ENCODE measurements around the gene TBX6. TPM values are rescaled to one million over a fixed set of nuclear protein-coding genes. Genes with fewer than 3 reads are reported as not detected.
A peak's percentile ranks its signal among the peaks of the same experiment; 100 is the strongest.

TBX6 gene
- polyA plus RNA-seq, 1 donor from 2014 or later = not detected

GRCh38 chr16:30096105-30096861 is 4.6 kb upstream of the TBX6 start, which contains the start of gene YPEL3:
Gene YPEL3 (minus strand): TSS chr16:30096213. CDS start chr16:30095482, 731 bp downstream.
- peak within 1 kb of the TSS; percentile 67 for H2AFZ ChIP-seq (ENCODE audit: low read depth, low read length)
- peak within 1 kb of the TSS; percentile 100 for H3K27ac ChIP-seq (ENCODE audit: low read length)
- TF ChIP-seq CTCF (IDR thresholded peaks at IDR 0.05; ENCODE audit: poor library complexity, severe bottlenecking) (no peak), SMC3 (conservative IDR thresholded peaks at IDR 0.05; ENCODE audit: poor library complexity) (no peak), MXI1 (conservative IDR thresholded peaks at IDR 0.05; ENCODE audit: poor library complexity, severe bottlenecking) (peak; percentile 60), EZH2 (IDR thresholded peaks at IDR 0.05; ENCODE audit: borderline replicate concordance, insufficient read depth, low read length, poor library complexity, severe bottlenecking) (no peak), POLR2AphosphoS5 (IDR thresholded peaks at IDR 0.05) (peak; percentile 71), EP300 (conservative IDR thresholded peaks at IDR 0.05; ENCODE audit: poor library complexity, severe bottlenecking) (peak; percentile 13), REST (IDR thresholded peaks at IDR 0.05; ENCODE audit: borderline replicate concordance) (peak; percentile 91), RAD21 (conservative IDR thresholded peaks at IDR 0.05) (peak; percentile 27), TAF1 (IDR thresholded peaks at IDR 0.05; ENCODE audit: low read depth) (peak; percentile 39)

GRCh38 chr16:30095166-30096078 is 3.7 kb upstream of the TBX6 start:
- Histone ChIP-seq H3K9me3 (ENCODE audit: low read length) (no peaks in the 10 kb centered on the region), H3K4me2 (ENCODE audit: low read length) (peak overlapping the region; percentile 30), H3K27ac (ENCODE audit: low read length) (peak overlapping the region; percentile 53), H3K36me3 (ENCODE audit: insufficient read depth, low read length) (peaks cover 3% of the 10 kb centered on the region), H3F3A (ENCODE audit: insufficient read depth, low read length, poor library complexity, severe bottlenecking) (peaks cover 3% of the 10 kb centered on the region), H3K27me3 (ENCODE audit: insufficient read depth, low read depth, low read length) (no peaks in the 10 kb centered on the region), H3K9ac (ENCODE audit: low read length) (peak overlapping the region; percentile 96), H3K9me2 (ENCODE audit: insufficient read depth, low read length) (no peaks in the 10 kb centered on the region), H3K79me2 (replicated peaks; ENCODE audit: insufficient read depth, low read length) (peaks cover 35% of the 10 kb centered on the region), H3K4me3 (ENCODE audit: low read length) (peak overlapping the region; percentile 64), H4K20me1 (ENCODE audit: insufficient read depth) (no peaks in the 10 kb centered on the region), H2AFZ (ENCODE audit: low read depth, low read length) (no peak overlapping the region)
- TF ChIP-seq TAF1 (IDR thresholded peaks at IDR 0.05; ENCODE audit: low read depth) = no peak
- TF ChIP-seq POLR2AphosphoS5 (IDR thresholded peaks at IDR 0.05) = no peak
- TF ChIP-seq EP300 (conservative IDR thresholded peaks at IDR 0.05; ENCODE audit: poor library complexity, severe bottlenecking) = no peak
- no peak for TF ChIP-seq REST (IDR thresholded peaks at IDR 0.05; ENCODE audit: borderline replicate concordance)
- TF ChIP-seq RAD21 (conservative IDR thresholded peaks at IDR 0.05) = no peak
- no peak for TF ChIP-seq EZH2 (IDR thresholded peaks at IDR 0.05; ENCODE audit: borderline replicate concordance, insufficient read depth, low read length, poor library complexity, severe bottlenecking)
- TF ChIP-seq MXI1 (conservative IDR thresholded peaks at IDR 0.05; ENCODE audit: poor library complexity, severe bottlenecking) = no peak
- no peak for TF ChIP-seq CTCF (IDR thresholded peaks at IDR 0.05; ENCODE audit: poor library complexity, severe bottlenecking)
- TF ChIP-seq SMC3 (conservative IDR thresholded peaks at IDR 0.05; ENCODE audit: poor library complexity) = no peak

More at GRCh38 chr16:30096105-30096861, 4.6 kb upstream of the TBX6 start, which contains the start of gene YPEL3:
- Histone ChIP-seq H3K79me2 (replicated peaks; ENCODE audit: insufficient read depth, low read length) (peaks cover 44% of the 10 kb centered on the region), H3F3A (ENCODE audit: insufficient read depth, low read length, poor library complexity, severe bottlenecking) (peaks cover 3% of the 10 kb centered on the region), H3K9me2 (ENCODE audit: insufficient read depth, low read length) (no peaks in the 10 kb centered on the region), H3K27me3 (ENCODE audit: insufficient read depth, low read depth, low read length) (no peaks in the 10 kb centered on the region), H3K4me3 (ENCODE audit: low read length) (peak within 1 kb of the TSS; percentile 86), H3K36me3 (ENCODE audit: insufficient read depth, low read length) (peaks cover 8% of the 10 kb centered on the region), H4K20me1 (ENCODE audit: insufficient read depth) (no peaks in the 10 kb centered on the region), H3K4me2 (ENCODE audit: low read length) (peak within 1 kb of the TSS; percentile 95), H3K9me3 (ENCODE audit: low read length) (no peaks in the 10 kb centered on the region), H3K9ac (ENCODE audit: low read length) (peak within 1 kb of the TSS; percentile 96)

Data from neural cell (in vitro differentiated cells).